Upper lobe of right lung (tissue), 1 donor: ENCODE data around the gene NACC2. TPM values are rescaled to one million over a fixed set of nuclear protein-coding genes. Genes with fewer than 3 reads are reported as not detected.

Experiments used
- ATAC-seq: fragments of 200-7000 bp; cut with Tn5 transposase; one replicate; pipeline ENCODE4 v1.9.1; 2020; ENCODE audit warnings: mild to moderate bottlenecking, moderate library complexity
- DNase-seq: peaks from one replicate; pipeline ENCODE4 v3.0.0-alpha.2; 2020
- H3K27ac ChIP-seq: fragments of 200-600 bp; one replicate; pipeline ENCODE4 v1.8.0; 2022
- H3K27me3 ChIP-seq: fragments of 200-600 bp; one replicate; pipeline ENCODE4 v1.8.0; 2022; ENCODE audit warnings: mild to moderate bottlenecking
- H3K36me3 ChIP-seq: fragments of 200-600 bp; one replicate; pipeline ENCODE4 v1.8.0; 2022
- H3K4me1 ChIP-seq: fragments of 200-600 bp; one replicate; pipeline ENCODE4 v1.8.0; 2022
- H3K4me3 ChIP-seq: fragments of 200-600 bp; one replicate; pipeline ENCODE4 v1.8.0; 2022; ENCODE audit warnings: mild to moderate bottlenecking
- H3K9me3 ChIP-seq: fragments of 200-600 bp; one replicate; pipeline ENCODE4 v1.8.0; 2022
- CTCF ChIP-seq: fragments of 200-600 bp; IDR thresholded peaks from one replicate; pipeline ENCODE4 v1.8.0; 2022; ENCODE audit warnings: antibody characterized with exemption
- intact Hi-C: fragments of 100-400 bp; cut with DNase I; formaldehyde crosslinking; loops from one replicate; pipeline ENCODE4 v1.11.0; 2022
- total RNA-seq: library from RNA; stranded (reverse); fragmentation: NEBNext Ultra II Directional; extraction: Animal tissue kit (Norgen Biotek cat#: 25700); gene quantifications from one replicate; pipeline ENCODE4 v1.2.1, GENCODE V29; 2021
- donor health status: DM: no; HTN: yes; CAD: no; lungs with severe emphysema.

Gene NACC2
- total RNA-seq, 1 donor from 2014 or later = 33.5 TPM

- no peak for TF ChIP-seq CTCF
- DNase-seq = no peak
- H3K4me3 ChIP-seq = no peak overlapping the region
- no peaks in the 10 kb centered on the region for H3K9me3 ChIP-seq
- no peak overlapping the region for H3K27ac ChIP-seq
- H3K4me1 ChIP-seq = peaks cover 20% of the 10 kb centered on the region
- H3K36me3 ChIP-seq = no peaks in the 10 kb centered on the region
- H3K27me3 ChIP-seq = peaks cover 5% of the 10 kb centered on the region
- intact Hi-C loops = no loop called here
- ATAC-seq = no peak
These were observed 108.5 kb downstream of the NACC2 start for GRCh38 chr9:135986605-135987004.

GRCh38 chr9:135985889-135986288 is 109.2 kb downstream of the NACC2 start:
- ATAC-seq = no peak

GRCh38 chr9:135985459-135985774 is 109.7 kb downstream of the NACC2 start:
- intact Hi-C loops = no loop called here
- no peak for ATAC-seq
- H3K36me3 ChIP-seq = no peaks in the 10 kb centered on the region
- H3K27ac ChIP-seq = no peak overlapping the region
- TF ChIP-seq CTCF = no peak
- no peaks in the 10 kb centered on the region for H3K9me3 ChIP-seq
- peaks cover 5% of the 10 kb centered on the region for H3K27me3 ChIP-seq
- peaks cover 11% of the 10 kb centered on the region for H3K4me1 ChIP-seq
- no peak overlapping the region for H3K4me3 ChIP-seq
- no peak for DNase-seq

More at GRCh38 chr9:135985889-135986288, 109.2 kb downstream of the NACC2 start:
- no peak overlapping the region for H3K4me3 ChIP-seq
- no peak overlapping the region for H3K27ac ChIP-seq
- H3K4me1 ChIP-seq = peaks cover 13% of the 10 kb centered on the region
- H3K36me3 ChIP-seq = no peaks in the 10 kb centered on the region
- no peak for TF ChIP-seq CTCF
- peaks cover 5% of the 10 kb centered on the region for H3K27me3 ChIP-seq
- intact Hi-C loops = no loop called here
- no peak for DNase-seq
- H3K9me3 ChIP-seq = no peaks in the 10 kb centered on the region

- intact Hi-C loops = no loop called here
- no peak for TF ChIP-seq CTCF
- H3K27ac ChIP-seq = no peak overlapping the region
- no peak for DNase-seq
- H3K9me3 ChIP-seq = no peaks in the 10 kb centered on the region
- no peak for ATAC-seq
- peaks cover 9% of the 10 kb centered on the region for H3K27me3 ChIP-seq
- H3K4me1 ChIP-seq = peaks cover 3% of the 10 kb centered on the region
- no peaks in the 10 kb centered on the region for H3K36me3 ChIP-seq
- no peak overlapping the region for H3K4me3 ChIP-seq
These were observed 110.9 kb downstream of the NACC2 start for GRCh38 chr9:135984072-135984710.

- Histone ChIP-seq H3K27ac (no peak overlapping the region), H3K4me1 (peaks cover 9% of the 10 kb centered on the region), H3K4me3 (no peak overlapping the region), H3K36me3 (no peaks in the 10 kb centered on the region), H3K27me3 (peaks cover 9% of the 10 kb centered on the region), H3K9me3 (no peaks in the 10 kb centered on the region)
- TF ChIP-seq CTCF = no peak
- ATAC-seq (no peak), DNase-seq (no peak)
- intact Hi-C loops = no loop called here
These were observed 111.6 kb downstream of the NACC2 start for GRCh38 chr9:135983208-135984071.
